ENCODE measurements around the gene CEPT1. TPM values are rescaled to one million over a fixed set of nuclear protein-coding genes. Genes with fewer than 3 reads are reported as not detected.

The CEPT1 gene
- total RNA-seq, 3 donors from 2014 or later (not counting 1 experiment from before 2014, with no cell fraction given) = 35.4 to 49.5 (median 40.9) TPM

DNA sequence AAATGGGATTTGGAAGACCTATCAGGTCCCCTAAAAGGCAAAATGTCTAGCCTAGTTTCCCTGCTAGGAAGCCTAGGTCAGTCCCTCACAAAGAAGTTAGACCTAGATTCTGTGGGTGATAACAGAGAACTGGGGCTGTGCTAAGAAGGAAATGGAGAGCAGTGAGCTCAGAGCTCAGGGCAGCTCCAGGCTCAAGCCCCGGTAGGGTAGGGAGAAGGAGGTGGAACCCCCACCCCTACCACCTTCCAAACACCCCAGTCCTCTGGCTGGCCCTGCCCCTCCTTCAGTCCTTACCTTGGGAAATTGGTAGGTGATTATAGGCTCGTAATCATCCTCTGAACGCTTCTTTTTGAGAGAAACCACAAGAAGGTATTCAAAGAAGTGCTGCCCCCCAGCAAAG lies 59.3 kb downstream of the CEPT1 start:
- peak overlapping the region; percentile 68 for H3K4me3 ChIP-seq (ENCODE audit: low read length)
- TF ChIP-seq, protein P1, sequence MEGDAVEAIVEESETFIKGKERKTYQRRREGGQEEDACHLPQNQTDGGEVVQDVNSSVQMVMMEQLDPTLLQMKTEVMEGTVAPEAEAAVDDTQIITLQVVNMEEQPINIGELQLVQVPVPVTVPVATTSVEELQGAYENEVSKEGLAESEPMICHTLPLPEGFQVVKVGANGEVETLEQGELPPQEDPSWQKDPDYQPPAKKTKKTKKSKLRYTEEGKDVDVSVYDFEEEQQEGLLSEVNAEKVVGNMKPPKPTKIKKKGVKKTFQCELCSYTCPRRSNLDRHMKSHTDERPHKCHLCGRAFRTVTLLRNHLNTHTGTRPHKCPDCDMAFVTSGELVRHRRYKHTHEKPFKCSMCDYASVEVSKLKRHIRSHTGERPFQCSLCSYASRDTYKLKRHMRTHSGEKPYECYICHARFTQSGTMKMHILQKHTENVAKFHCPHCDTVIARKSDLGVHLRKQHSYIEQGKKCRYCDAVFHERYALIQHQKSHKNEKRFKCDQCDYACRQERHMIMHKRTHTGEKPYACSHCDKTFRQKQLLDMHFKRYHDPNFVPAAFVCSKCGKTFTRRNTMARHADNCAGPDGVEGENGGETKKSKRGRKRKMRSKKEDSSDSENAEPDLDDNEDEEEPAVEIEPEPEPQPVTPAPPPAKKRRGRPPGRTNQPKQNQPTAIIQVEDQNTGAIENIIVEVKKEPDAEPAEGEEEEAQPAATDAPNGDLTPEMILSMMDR (IDR thresholded peaks at IDR 0.05) = no peak
- peak overlapping the region; percentile 94 for H3K4me3 Mint-ChIP-seq
- H3K9me3 ChIP-seq (ENCODE audit: control insufficient read depth, insufficient read depth, low read length) = no peaks in the 10 kb centered on the region
- H3K27ac Mint-ChIP-seq = peak overlapping the region; percentile 91 to 95
- no peaks in the 10 kb centered on the region for H3K27me3 Mint-ChIP-seq (ENCODE audit: low read depth in 2 of 2)
- peak overlapping the region; percentile 87 for H3K27ac ChIP-seq (ENCODE audit: low read length)
- peaks cover 84 to 85% of the 10 kb centered on the region in 2 donors for H3K4me1 Mint-ChIP-seq
- DNase-seq = peak in 1 of 2 donors; percentile 53
- peaks cover 24% of the 10 kb centered on the region for H3K36me3 Mint-ChIP-seq
- H3K9me3 Mint-ChIP-seq = no peaks in the 10 kb centered on the region
- H3K36me3 ChIP-seq (ENCODE audit: control insufficient read depth, insufficient read depth, low read length) = peaks cover 49% of the 10 kb centered on the region
- intact Hi-C loops (cut with micrococcal nuclease) = no loop called here
- peak in 2 of 3 donors; percentile 21 to 35 for ATAC-seq
- H3K4me1 ChIP-seq (ENCODE audit: control insufficient read depth, insufficient read depth, low read length) = peaks cover 91% of the 10 kb centered on the region
- no peaks in the 10 kb centered on the region for H3K27me3 ChIP-seq (ENCODE audit: control insufficient read depth, insufficient read depth, low read length)
- WGBS (ENCODE audit: insufficient coverage) = 40% methylated on average over 2 of the region's 3 CpGs

DNA sequence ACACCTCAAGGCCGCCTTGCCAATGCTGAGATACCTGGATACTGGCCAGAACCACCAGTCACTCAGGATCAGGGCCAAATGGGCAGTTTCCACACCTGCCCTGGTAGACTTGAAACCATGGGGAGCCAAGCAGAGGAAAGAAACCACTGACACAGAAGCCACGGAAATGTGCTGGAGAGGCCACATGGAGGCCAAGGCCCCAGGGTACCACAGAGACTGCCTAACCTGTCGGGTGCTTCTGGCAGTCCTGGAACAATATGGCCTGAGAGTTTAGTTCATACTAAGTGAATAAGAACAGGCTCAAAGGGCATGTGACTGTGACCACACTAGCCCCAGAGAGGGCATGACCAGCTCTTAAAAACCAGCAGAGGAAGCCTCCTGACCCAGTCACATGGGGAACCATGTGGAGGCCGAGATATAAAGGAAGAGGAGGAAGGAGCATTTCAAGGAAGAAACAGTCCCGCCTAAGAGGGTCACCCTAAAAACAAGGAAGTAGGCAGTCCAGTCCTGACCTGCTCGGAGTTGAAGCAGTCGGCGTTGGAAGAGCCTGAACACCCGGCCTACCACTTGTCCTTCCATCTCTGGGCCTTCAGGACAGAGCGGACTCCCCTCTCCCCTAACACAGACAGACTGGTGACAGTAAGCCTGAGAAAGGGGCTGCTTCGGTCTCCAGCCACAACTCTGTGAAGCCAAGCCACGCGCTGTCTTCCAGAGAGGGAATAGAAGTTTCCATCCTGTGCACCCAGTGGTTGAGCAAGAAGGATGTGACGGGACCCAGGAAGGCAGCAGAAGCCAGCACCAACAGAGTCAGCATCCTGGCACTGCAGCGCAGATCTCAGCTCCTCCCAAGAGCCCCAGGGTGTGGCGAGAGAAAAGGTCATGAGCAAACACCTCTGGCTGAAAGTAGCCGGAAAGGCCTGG lies 60.1 kb downstream of the CEPT1 start, which contains the start of gene DENND2D:
DENND2D (minus strand) TSS at position 766 of the 921 bp plus-strand sequence; CDS start at position 579, 187 bp downstream.
- peak within 1 kb of the TSS; percentile 91 to 95 for H3K27ac Mint-ChIP-seq
- H3K4me1 Mint-ChIP-seq = peaks cover 82 to 83% of the 10 kb centered on the region in 2 donors
- H3K9me3 Mint-ChIP-seq = no peaks in the 10 kb centered on the region
- no peaks in the 10 kb centered on the region for H3K27me3 ChIP-seq (ENCODE audit: control insufficient read depth, insufficient read depth, low read length)
- peak within 1 kb of the TSS; percentile 87 for H3K27ac ChIP-seq (ENCODE audit: low read length)
- H3K36me3 ChIP-seq (ENCODE audit: control insufficient read depth, insufficient read depth, low read length) = peaks cover 40% of the 10 kb centered on the region
- TF ChIP-seq, protein P1 (IDR thresholded peaks at IDR 0.05) = no peak
- H3K4me1 ChIP-seq (ENCODE audit: control insufficient read depth, insufficient read depth, low read length) = peaks cover 90% of the 10 kb centered on the region
- H3K9me3 ChIP-seq (ENCODE audit: control insufficient read depth, insufficient read depth, low read length) = no peaks in the 10 kb centered on the region
- 29% methylated on average over 17 of the region's 17 CpGs for WGBS (ENCODE audit: insufficient coverage)
- peaks cover 21% of the 10 kb centered on the region for H3K36me3 Mint-ChIP-seq
- H3K4me3 Mint-ChIP-seq = peak within 1 kb of the TSS; percentile 94
- peak; percentile 27 to 35 (median 30) for ATAC-seq
- no peaks in the 10 kb centered on the region for H3K27me3 Mint-ChIP-seq (ENCODE audit: low read depth in 2 of 2)
- peak in 1 of 2 donors; percentile 73 for DNase-seq
- H3K4me3 ChIP-seq (ENCODE audit: low read length) = peak within 1 kb of the TSS; percentile 68
- intact Hi-C loops (cut with micrococcal nuclease) = loop anchor here (1.0 to 10.0 kb wide), 5 partner anchors 9 to 555 kb away; partner anchors contain the start of genes CEPT1, DDX20 and DRAM2

DNA sequence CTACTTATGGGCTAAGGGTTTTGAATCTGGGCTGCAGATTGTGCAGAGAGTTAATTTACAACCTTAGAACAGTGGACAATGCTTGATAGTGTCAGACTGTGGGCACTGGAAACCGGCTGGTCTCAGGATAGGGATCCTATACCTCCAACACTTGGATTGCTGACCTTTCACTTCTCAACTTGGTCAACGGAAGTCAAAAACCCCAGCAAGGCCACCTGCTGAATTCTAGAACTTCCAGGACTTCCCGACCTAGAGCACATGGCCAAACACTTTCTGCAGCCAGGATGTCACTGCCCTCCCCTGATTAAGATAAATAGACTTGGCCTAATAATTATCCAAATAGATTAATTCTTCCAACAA lies 60.8 kb downstream of the CEPT1 start:
- intact Hi-C loops (cut with micrococcal nuclease) = loop anchor here (1.0 to 10.0 kb wide), 5 partner anchors 9 to 554 kb away; partner anchors contain the start of genes CEPT1, DDX20 and DRAM2
- peaks cover 82 to 83% of the 10 kb centered on the region in 2 donors for H3K4me1 Mint-ChIP-seq
- ATAC-seq = no peak
- Histone ChIP-seq H3K27ac (ENCODE audit: low read length) (peak overlapping the region; percentile 87), H3K9me3 (ENCODE audit: control insufficient read depth, insufficient read depth, low read length) (no peaks in the 10 kb centered on the region), H3K4me3 (ENCODE audit: low read length) (peak overlapping the region; percentile 68), H3K36me3 (ENCODE audit: control insufficient read depth, insufficient read depth, low read length) (peaks cover 34% of the 10 kb centered on the region), H3K4me1 (ENCODE audit: control insufficient read depth, insufficient read depth, low read length) (peaks cover 87% of the 10 kb centered on the region), H3K27me3 (ENCODE audit: control insufficient read depth, insufficient read depth, low read length) (no peaks in the 10 kb centered on the region)
- peak overlapping the region; percentile 94 for H3K4me3 Mint-ChIP-seq
- WGBS (ENCODE audit: insufficient coverage) = 42% methylated on average over 3 of the region's 3 CpGs
- no peak for DNase-seq
- H3K27me3 Mint-ChIP-seq (ENCODE audit: low read depth in 2 of 2) = no peaks in the 10 kb centered on the region
- H3K9me3 Mint-ChIP-seq = no peaks in the 10 kb centered on the region
- TF ChIP-seq, protein P1 (IDR thresholded peaks at IDR 0.05) = no peak
- peaks cover 17% of the 10 kb centered on the region for H3K36me3 Mint-ChIP-seq
- H3K27ac Mint-ChIP-seq = peak overlapping the region; percentile 91 to 95

All from natural killer cell (primary cell).